Measurements from ENCODE around the gene SLC22A13.

The SLC22A13 gene

DNA sequence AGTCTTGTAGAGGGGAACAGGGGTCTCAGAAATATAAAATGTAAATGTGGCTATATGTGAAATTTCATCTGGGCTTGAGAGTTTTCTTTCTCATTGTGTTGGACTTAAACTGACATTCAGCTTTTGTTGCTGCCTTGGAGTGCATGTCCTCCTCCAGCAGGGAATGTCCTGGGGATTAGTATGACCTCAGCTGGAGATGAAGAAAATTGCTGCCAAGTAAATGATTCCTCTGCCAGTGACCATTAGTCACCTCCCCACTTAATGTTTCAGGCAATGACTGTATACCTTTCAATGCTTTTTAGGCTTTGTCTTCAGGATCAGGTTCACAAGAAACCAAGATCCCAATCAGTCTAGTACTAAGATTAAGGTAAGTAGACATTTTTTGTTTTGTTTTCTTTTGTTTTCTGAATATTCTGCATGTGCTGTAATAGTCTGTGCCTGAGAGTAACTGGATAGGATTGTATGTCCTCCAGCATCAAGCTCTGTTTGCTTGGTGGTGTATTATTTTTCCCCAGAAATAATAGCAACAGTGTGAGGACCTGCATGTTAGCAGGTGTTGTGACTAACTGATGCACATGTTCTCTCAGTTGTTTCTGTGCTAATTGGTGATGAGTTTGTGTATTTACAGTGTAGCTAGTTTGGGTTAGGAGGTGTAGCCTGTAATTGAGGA is 18.1 kb upstream of the SLC22A13 start:
- DNase-seq (ENCODE audit: low read depth): peak; percentile 82
- H3K4me3 ChIP-seq (ENCODE audit: low read length): no peak overlapping the region
- TF ChIP-seq CTCF (conservative IDR thresholded peaks at IDR 0.05; ENCODE audit: low read depth, low read length): peak; percentile 42

DNA sequence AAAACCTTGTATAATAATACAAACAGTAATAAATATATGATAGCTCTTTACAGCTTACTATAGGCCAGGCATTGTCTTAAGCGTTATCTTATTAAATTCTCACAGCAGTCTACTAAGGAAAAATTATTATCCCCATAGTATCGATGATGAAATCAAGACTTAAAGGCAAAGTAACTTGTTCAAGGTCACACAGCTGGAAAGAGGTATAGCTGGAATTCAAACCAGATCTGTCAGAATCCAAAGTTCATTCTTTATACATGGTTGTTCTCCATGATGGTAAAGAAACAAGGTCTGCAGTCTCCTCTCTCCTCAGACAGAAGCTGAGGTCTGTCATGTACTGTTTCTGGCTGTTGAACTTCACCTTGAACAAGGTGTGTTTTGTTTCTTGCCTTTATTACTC is 15.4 kb upstream of the SLC22A13 start:
- no peak overlapping the region for H3K4me3 ChIP-seq (ENCODE audit: low read length)
- no peak for TF ChIP-seq CTCF (conservative IDR thresholded peaks at IDR 0.05; ENCODE audit: low read depth, low read length)
- no peak for DNase-seq (ENCODE audit: low read depth)

DNA sequence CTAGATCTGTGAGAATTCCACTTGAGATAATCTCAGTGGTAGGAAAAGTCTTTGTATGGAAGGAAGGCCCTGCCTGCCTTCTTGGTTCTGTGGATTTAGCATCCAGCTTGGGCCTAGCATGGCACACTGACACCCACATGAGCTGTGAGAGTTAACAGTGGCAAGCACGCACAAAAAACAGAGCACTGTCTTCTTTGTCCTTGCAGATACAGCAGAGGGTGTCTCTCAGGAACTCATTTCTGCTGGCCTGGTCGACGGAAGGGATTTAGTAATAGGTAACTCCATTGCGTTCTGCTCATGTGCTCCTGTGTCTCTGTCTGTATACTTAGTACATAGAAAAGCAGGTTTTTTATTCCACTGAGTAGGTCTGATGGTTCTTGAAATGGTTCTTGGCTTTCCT is 14.4 kb upstream of the SLC22A13 start:
- no peak for TF ChIP-seq CTCF (conservative IDR thresholded peaks at IDR 0.05; ENCODE audit: low read depth, low read length)
- no peak for DNase-seq (ENCODE audit: low read depth)
- H3K4me3 ChIP-seq (ENCODE audit: low read length): no peak overlapping the region

- no peak for DNase-seq (ENCODE audit: low read depth)
- no peak overlapping the region for H3K4me3 ChIP-seq (ENCODE audit: low read length)
- no peak for TF ChIP-seq CTCF (conservative IDR thresholded peaks at IDR 0.05; ENCODE audit: low read depth, low read length)
Measured at GRCh38 chr3:38253704-38254103, 11.9 kb upstream of the SLC22A13 start.

DNA sequence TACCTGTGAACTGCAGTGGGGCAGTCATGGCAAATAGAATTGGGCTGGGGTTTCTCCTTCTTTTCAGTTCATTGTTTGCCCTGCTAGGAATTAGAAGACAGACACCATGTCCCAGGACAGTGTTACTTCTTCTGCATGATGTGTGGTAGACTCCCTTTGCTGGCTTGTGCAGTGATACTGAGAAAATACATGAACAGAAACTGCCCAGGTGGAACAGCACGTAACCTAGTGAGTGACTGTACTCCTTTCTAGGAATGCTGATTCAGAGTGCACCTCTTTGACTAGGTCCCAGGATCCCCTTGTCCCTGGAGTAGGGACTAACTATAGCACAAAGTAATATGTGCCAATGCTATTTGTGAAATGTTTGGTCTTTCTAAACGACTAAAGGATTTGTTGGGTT is 10.7 kb upstream of the SLC22A13 start:
- DNase-seq (ENCODE audit: low read depth): no peak
- H3K4me3 ChIP-seq (ENCODE audit: low read length): no peak overlapping the region
- no peak for TF ChIP-seq CTCF (conservative IDR thresholded peaks at IDR 0.05; ENCODE audit: low read depth, low read length)

GRCh38 chr3:38255627-38256026 is 10.0 kb upstream of the SLC22A13 start:
- no peak for TF ChIP-seq CTCF (conservative IDR thresholded peaks at IDR 0.05; ENCODE audit: low read depth, low read length)
- DNase-seq (ENCODE audit: low read depth): no peak
- H3K4me3 ChIP-seq (ENCODE audit: low read length): no peak overlapping the region

DNA sequence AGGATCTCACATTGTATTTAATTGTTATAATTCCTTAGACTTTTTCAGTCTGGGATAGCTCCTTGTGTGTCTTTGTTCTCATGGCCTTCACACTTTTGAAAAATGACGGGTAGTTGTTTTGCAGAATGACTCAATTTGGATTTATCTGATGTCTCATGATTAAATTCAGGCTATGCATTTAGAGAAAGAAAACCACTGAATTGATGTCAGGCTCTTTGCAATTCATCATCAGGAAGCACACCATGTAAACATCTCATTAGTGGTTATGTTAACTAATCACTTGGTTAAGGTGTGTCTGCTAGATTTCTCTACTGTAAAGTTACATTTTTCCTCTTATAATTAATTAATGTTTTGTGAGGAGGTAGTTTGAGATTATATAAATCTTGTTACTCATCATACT is 8.0 kb upstream of the SLC22A13 start:
- no peak for TF ChIP-seq CTCF (conservative IDR thresholded peaks at IDR 0.05; ENCODE audit: low read depth, low read length)
- DNase-seq (ENCODE audit: low read depth): peak; percentile 12
- H3K4me3 ChIP-seq (ENCODE audit: low read length): no peak overlapping the region
